Vagina (tissue), 2 donors: Measurements from ENCODE around the gene LRRC4. TPM values are rescaled to one million over a fixed set of nuclear protein-coding genes. Genes with fewer than 3 reads are reported as not detected.

Experiments used
- DNase-seq, 2 donors: peaks; one replicate each; pipeline ENCODE4 v3.0.0-alpha.2; 2017; ENCODE audit errors: extremely low spot score in 2 of 2
- H3K27ac ChIP-seq: fragments of 200-600 bp; sonication (generic); one replicate; pipeline ENCODE4 v1.5.1; 2019
- H3K27me3 ChIP-seq: fragments of 200-600 bp; sonication (generic); one replicate; pipeline ENCODE4 v1.5.1; 2019
- H3K36me3 ChIP-seq, 2 donors: fragments of 200-600 bp; sonication (generic); one replicate each; pipeline ENCODE4 v1.5.1; 2017 to 2019
- H3K4me1 ChIP-seq: fragments of 200-600 bp; sonication (generic); one replicate; pipeline ENCODE4 v1.5.1; 2019
- H3K4me3 ChIP-seq, 2 donors: fragments of 200-600 bp; sonication (generic); 1 replicate in 1 of 2; 2 replicates in 1 of 2; pipeline ENCODE4 v1.5.1; 2016 to 2019
- H3K9me3 ChIP-seq: fragments of 200-600 bp; sonication (generic); one replicate; pipeline ENCODE4 v1.5.1; 2019
- POLR2A ChIP-seq, 2 donors: fragments of 450-650 bp; IDR thresholded peaks; one replicate each; pipeline ENCODE4 v1.6.1; 2017; ENCODE audit warnings: antibody characterized with exemption in 2 of 2, mild to moderate bottlenecking in 2 of 2, moderate library complexity in 2 of 2
- POLR2AphosphoS5 ChIP-seq, 2 donors: sonication (generic); formaldehyde crosslinking; IDR thresholded peaks; one replicate each; pipeline ENCODE4 v1.9.0; 2017; ENCODE audit warnings: antibody characterized with exemption in 2 of 2, mild to moderate bottlenecking in 2 of 2, low read depth in 1 of 2; ENCODE audit not compliant: insufficient read depth in 1 of 2
- intact Hi-C: fragments of 100-400 bp; cut with DNase I; formaldehyde crosslinking; loops from one replicate; pipeline ENCODE4 v1.15.1; 2023
- total RNA-seq: library from RNA; depleted of rRNA; stranded (reverse); fragments of >200 nt; gene quantifications from one replicate; pipeline ENCODE4 v1.2.3, GENCODE V29; 2016
- TF ChIP-seq, protein P1 (sequence below), 3 experiments: fragments of 450-650 bp in 2 of 3; fragments of 200-600 bp in 1 of 3; sonication (generic) in 1 of 3; IDR thresholded peaks; one replicate each; pipeline ENCODE4 v1.5.1; 2017 to 2019; ENCODE audit warnings: antibody characterized with exemption in 3 of 3, mild to moderate bottlenecking in 2 of 3, moderate library complexity in 2 of 3

Gene LRRC4
- total RNA-seq, 1 donor from 2014 or later = 6.1 TPM

- H3K27ac ChIP-seq = no peak overlapping the region
- peaks cover 4% of the 10 kb centered on the region for H3K4me1 ChIP-seq
- no peaks in the 10 kb centered on the region for H3K36me3 ChIP-seq
- no peak overlapping the region for H3K4me3 ChIP-seq
- intact Hi-C loops = no loop called here
- H3K9me3 ChIP-seq = no peaks in the 10 kb centered on the region
- no peaks in the 10 kb centered on the region for H3K27me3 ChIP-seq
- TF ChIP-seq POLR2A (IDR thresholded peaks at IDR 0.05) = no peak
- TF ChIP-seq, protein P1, sequence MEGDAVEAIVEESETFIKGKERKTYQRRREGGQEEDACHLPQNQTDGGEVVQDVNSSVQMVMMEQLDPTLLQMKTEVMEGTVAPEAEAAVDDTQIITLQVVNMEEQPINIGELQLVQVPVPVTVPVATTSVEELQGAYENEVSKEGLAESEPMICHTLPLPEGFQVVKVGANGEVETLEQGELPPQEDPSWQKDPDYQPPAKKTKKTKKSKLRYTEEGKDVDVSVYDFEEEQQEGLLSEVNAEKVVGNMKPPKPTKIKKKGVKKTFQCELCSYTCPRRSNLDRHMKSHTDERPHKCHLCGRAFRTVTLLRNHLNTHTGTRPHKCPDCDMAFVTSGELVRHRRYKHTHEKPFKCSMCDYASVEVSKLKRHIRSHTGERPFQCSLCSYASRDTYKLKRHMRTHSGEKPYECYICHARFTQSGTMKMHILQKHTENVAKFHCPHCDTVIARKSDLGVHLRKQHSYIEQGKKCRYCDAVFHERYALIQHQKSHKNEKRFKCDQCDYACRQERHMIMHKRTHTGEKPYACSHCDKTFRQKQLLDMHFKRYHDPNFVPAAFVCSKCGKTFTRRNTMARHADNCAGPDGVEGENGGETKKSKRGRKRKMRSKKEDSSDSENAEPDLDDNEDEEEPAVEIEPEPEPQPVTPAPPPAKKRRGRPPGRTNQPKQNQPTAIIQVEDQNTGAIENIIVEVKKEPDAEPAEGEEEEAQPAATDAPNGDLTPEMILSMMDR (IDR thresholded peaks at IDR 0.05) = no peak
- TF ChIP-seq POLR2AphosphoS5 (IDR thresholded peaks at IDR 0.05; ENCODE audit: insufficient read depth in 1 of 2, low read depth in 1 of 2) = no peak
- no peak for DNase-seq
These were observed 31.2 kb downstream of the LRRC4 start for GRCh38 chr7:128000048-128000447.

DNA sequence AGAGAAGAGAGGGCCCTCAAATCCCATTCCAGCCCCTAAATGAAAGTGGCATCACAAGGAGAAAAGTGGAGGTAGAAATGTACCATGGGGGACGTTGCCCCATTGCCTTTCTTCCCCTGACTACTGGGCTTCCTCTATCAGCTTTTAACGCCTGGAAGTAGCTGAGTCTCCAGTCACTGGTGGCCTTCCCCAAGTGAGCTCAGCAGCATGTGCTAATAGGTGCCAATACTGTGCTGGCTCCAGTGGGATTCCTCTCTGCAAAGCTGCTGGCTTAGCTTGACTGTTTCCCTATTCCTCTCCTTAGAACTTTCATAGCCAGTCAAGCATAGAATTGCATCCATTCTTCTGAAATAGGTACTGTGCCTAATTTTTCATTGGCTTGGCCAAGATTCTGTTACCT lies 32.6 kb downstream of the LRRC4 start:
- Histone ChIP-seq H3K4me3 (no peak overlapping the region), H3K27ac (no peak overlapping the region), H3K36me3 (peaks cover 0 to 2% of the 10 kb centered on the region in 2 donors), H3K4me1 (peaks cover 7% of the 10 kb centered on the region), H3K27me3 (no peaks in the 10 kb centered on the region), H3K9me3 (no peaks in the 10 kb centered on the region)
- intact Hi-C loops = no loop called here
- no peak for DNase-seq
- TF ChIP-seq, protein P1 (IDR thresholded peaks at IDR 0.05) = no peak
- no peak for TF ChIP-seq POLR2A (IDR thresholded peaks at IDR 0.05)

DNA sequence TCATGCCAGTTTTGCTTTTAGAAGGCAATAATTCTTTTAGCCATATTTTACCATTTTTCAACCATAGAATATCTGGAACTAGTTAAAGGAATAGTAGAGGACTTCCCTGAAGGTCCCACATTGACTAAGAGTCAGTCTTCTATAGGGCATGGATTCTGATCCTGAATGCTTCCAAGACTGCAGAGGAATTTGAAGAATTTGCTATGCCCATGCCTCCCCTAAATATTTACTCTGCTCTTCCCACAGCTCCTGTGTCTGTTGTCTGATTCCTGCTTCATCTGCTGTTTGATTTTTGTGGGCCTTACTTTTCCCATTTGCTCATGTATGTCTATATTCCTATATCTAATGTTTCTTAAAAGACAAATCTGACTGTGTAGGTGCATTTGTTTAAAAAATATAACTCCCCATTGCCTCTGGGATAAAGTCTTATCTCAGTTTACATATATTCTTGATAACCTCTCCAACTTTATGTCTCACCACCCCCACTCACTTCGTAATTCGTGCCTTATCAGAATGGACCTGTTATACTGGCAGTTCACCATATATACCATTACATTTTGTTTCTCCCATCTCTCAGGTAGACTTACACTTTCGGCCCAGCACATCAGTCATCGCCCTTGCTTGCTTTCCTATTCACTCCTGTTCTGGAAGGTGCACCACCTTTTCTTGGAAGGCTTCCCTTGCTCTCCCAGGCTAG lies 33.9 kb downstream of the LRRC4 start:
- no peak overlapping the region for H3K4me3 ChIP-seq
- H3K9me3 ChIP-seq = no peaks in the 10 kb centered on the region
- H3K36me3 ChIP-seq = peaks cover 0 to 10% of the 10 kb centered on the region in 2 donors
- H3K27ac ChIP-seq = no peak overlapping the region
- no peak for DNase-seq
- intact Hi-C loops = no loop called here
- H3K4me1 ChIP-seq = peaks cover 7% of the 10 kb centered on the region
- no peaks in the 10 kb centered on the region for H3K27me3 ChIP-seq
- TF ChIP-seq POLR2AphosphoS5 (IDR thresholded peaks at IDR 0.05; ENCODE audit: insufficient read depth in 1 of 2, low read depth in 1 of 2) (no peak), POLR2A (IDR thresholded peaks at IDR 0.05) (no peak)
- TF ChIP-seq, protein P1 (IDR thresholded peaks at IDR 0.05) = no peak

DNA sequence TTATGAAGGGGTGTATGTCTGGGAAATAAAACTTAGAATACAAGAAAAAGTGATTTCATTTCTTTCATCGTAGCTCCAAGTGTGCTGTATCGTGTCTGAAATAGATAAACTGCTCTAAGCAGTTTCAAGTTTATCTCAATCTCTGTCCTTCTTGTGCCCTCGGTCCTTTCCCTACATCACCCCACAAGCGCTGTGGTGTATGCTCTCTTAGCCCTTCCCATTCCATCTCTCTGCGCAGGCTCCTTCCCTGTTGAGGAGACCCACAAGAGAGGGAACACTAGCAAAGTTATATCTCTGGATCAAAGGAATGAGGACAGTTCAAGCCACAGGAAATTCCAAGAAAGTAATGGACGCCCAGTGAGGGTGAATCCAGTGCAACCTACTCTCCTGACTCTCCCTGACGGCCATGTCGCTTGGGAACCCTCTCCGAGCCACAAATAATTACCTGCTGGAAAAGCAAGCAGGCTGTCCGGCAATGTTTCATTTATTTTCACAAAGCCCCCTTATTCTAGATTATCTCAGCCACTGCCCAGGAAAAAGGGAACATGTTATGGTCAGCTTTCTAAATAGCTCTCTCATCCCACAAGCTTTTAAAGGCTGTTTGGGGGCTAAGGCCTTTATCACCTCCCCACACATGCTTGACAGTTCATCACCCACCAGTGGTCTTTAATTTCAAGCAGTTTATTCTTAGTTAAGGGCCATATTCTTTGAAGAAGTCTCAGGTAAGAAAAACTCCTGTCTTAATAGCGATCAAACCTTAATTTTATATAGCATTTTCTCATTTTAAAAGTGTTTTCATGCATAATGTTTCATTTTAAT lies 34.8 kb downstream of the LRRC4 start:
- H3K4me3 ChIP-seq = no peak overlapping the region
- DNase-seq = no peak
- no peaks in the 10 kb centered on the region for H3K27me3 ChIP-seq
- H3K4me1 ChIP-seq = peaks cover 7% of the 10 kb centered on the region
- H3K36me3 ChIP-seq = peaks cover 0 to 17% of the 10 kb centered on the region in 2 donors
- TF ChIP-seq, protein P1 (IDR thresholded peaks at IDR 0.05) = no peak
- TF ChIP-seq POLR2A (IDR thresholded peaks at IDR 0.05) (no peak), POLR2AphosphoS5 (IDR thresholded peaks at IDR 0.05; ENCODE audit: insufficient read depth in 1 of 2, low read depth in 1 of 2) (no peak)
- intact Hi-C loops = no loop called here
- no peaks in the 10 kb centered on the region for H3K9me3 ChIP-seq
- H3K27ac ChIP-seq = no peak overlapping the region

DNA sequence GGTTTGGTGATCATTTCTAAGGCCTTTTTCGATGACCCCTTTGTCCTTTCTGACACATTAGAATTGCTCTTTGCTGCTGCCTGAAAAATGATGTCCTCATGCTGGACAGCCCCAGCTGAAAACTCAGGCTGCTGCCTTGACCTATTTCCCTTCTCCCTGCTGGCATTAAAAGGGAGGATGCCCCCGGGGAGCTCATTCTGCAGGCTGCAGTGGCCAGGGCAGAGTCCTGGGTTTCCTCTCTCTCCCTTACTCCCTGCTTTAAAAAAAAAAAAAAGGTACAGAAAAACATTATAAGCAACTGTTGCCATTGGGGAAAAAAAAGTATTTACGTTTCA lies 35.4 kb downstream of the LRRC4 start:
- TF ChIP-seq POLR2AphosphoS5 (IDR thresholded peaks at IDR 0.05; ENCODE audit: insufficient read depth in 1 of 2, low read depth in 1 of 2) = no peak
- H3K27me3 ChIP-seq = no peaks in the 10 kb centered on the region
- no peaks in the 10 kb centered on the region for H3K9me3 ChIP-seq
- H3K4me3 ChIP-seq = no peak overlapping the region
- DNase-seq = no peak
- peaks cover 0 to 23% of the 10 kb centered on the region in 2 donors for H3K36me3 ChIP-seq
- no peak overlapping the region for H3K27ac ChIP-seq
- peaks cover 7% of the 10 kb centered on the region for H3K4me1 ChIP-seq
- intact Hi-C loops = no loop called here
